Hepatocyte (in vitro differentiated cells): ENCODE results near the gene C20orf204. TPM values are rescaled to one million over a fixed set of nuclear protein-coding genes. Genes with fewer than 3 reads are reported as not detected.

Experiments used
- DNase-seq: peaks from one replicate; pipeline ENCODE4 v3.0.0-alpha.2; 2016; ENCODE audit warnings: low spot score
- H2AFZ ChIP-seq: fragments of 200-600 bp; sonication (generic); 2 replicates; pipeline ENCODE4 v1.6.0; 2016; ENCODE audit warnings: antibody characterized with exemption, mild to moderate bottlenecking
- H3K27ac ChIP-seq: fragments of 200-600 bp; sonication (generic); 2 replicates; pipeline ENCODE4 v1.5.1; 2016; ENCODE audit warnings: mild to moderate bottlenecking
- H3K27me3 ChIP-seq: fragments of 200-600 bp; sonication (generic); 2 replicates; pipeline ENCODE4 v1.6.1; 2016
- H3K36me3 ChIP-seq: fragments of 200-600 bp; sonication (generic); replicated peaks from 2 replicates; pipeline ENCODE4 v1.5.1; 2016; ENCODE audit warnings: low read depth; ENCODE audit not compliant: insufficient read depth
- H3K4me1 ChIP-seq: fragments of 200-600 bp; sonication (generic); 2 replicates; pipeline ENCODE4 v1.5.1; 2016; ENCODE audit warnings: mild to moderate bottlenecking, moderate library complexity; ENCODE audit not compliant: insufficient read depth
- H3K4me2 ChIP-seq: fragments of 200-600 bp; sonication (generic); 2 replicates; pipeline ENCODE4 v1.6.0; 2016
- H3K4me3 ChIP-seq: fragments of 200-600 bp; sonication (generic); 2 replicates; pipeline ENCODE4 v1.5.1; 2016; ENCODE audit warnings: mild to moderate bottlenecking
- H3K79me2 ChIP-seq: fragments of 200-600 bp; sonication (generic); 2 replicates; pipeline ENCODE4 v1.6.0; 2017; ENCODE audit warnings: mild to moderate bottlenecking
- H3K9me2 ChIP-seq: fragments of 200-600 bp; sonication (generic); replicated peaks from 2 replicates; pipeline ENCODE4 v1.6.0; 2017; ENCODE audit warnings: mild to moderate bottlenecking; ENCODE audit not compliant: insufficient read depth
- H3K9me3 ChIP-seq: fragments of 200-600 bp; sonication (generic); 2 replicates; pipeline ENCODE4 v1.5.1; 2016; ENCODE audit warnings: low read depth, mild to moderate bottlenecking
- H4K20me1 ChIP-seq: fragments of 200-600 bp; sonication (generic); 2 replicates; pipeline ENCODE4 v1.6.0; 2016; ENCODE audit warnings: mild to moderate bottlenecking; ENCODE audit not compliant: insufficient read depth, poor library complexity, severe bottlenecking
- CTCF ChIP-seq: fragments of 200-600 bp; sonication (generic); IDR thresholded peaks from 2 replicates; pipeline ENCODE4 v1.5.1; 2016; ENCODE audit warnings: antibody characterized with exemption, mild to moderate bottlenecking; ENCODE audit not compliant: poor library complexity
- EZH2 ChIP-seq: fragments of 200-600 bp; sonication (generic); IDR thresholded peaks from 2 replicates; pipeline ENCODE4 v1.6.1; 2016; ENCODE audit warnings: antibody characterized with exemption, mild to moderate bottlenecking, borderline replicate concordance
- EZH2phosphoT487 ChIP-seq: fragments of 200-600 bp; sonication (generic); IDR thresholded peaks from one replicate; pipeline ENCODE4 v1.6.1; 2018; ENCODE audit warnings: antibody characterized with exemption, mild to moderate bottlenecking, low read depth, moderate library complexity; ENCODE audit not compliant: unreplicated experiment, severe bottlenecking
- WGBS: methylation state at CpG from one replicate; pipeline ENCODE4 v1.1.6; 2016; ENCODE audit warnings: low lambda C conversion rate; ENCODE audit errors: missing lambda C conversion rate; 5-methylcytosine and 5-hydroxymethylcytosine counted together
- polyA plus RNA-seq: library from polyadenylated mRNA; unstranded; fragments of >200 nt; fragmentation: Nextera tagmentation; extraction: Ambion mirVana; gene quantifications from 2 replicates; pipeline ENCODE4 v1.2.1, GENCODE V29; 2016
- total RNA-seq: library from RNA; depleted of rRNA; stranded (reverse); fragments of >200 nt; gene quantifications from 2 replicates; pipeline ENCODE4 v1.2.3, GENCODE V29; 2014

C20orf204 gene
- total and polyA plus RNA-seq, 2 experiments from 2014 or later = 0.57 to 1.7 TPM

DNA sequence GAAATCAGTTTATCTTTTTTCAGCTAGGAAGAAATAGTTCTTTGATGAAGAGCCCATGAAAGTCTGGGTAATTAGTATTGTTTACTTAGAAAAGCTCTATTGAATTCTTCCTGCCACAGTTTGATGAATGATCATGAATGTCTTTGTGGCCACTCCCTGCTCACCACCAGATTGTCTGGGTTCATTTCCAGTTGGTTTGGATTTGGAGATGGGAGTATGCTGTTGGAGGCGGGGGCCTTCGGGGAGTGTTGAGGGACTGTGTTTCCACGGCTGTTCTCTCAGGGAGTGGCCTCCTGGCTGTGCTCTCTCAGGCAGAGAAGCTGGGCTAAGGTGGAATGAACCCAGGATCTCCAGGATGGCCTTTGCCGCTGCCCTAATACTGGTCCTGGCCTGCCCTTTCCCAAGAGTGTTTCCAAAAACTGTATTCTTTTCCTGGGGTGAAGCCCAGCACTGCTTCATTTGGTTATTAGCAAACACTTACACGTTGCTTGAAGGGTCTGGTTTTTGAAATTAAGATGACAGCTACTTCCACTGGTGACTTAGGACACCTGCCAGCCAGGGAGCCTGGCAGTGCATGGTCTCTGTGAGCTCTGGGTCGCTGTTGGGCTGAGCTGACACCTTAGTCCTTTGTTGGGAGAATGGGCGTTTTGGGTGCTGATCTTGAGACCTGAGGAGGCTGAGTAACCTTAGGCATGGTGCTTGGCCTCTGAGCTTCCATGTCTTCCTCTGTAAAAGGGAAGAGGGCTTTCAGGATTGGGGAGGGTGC, 31.8 kb upstream of the C20orf204 start:
- no peak for TF ChIP-seq EZH2phosphoT487
- Histone ChIP-seq H2AFZ (no peak overlapping the region), H3K4me2 (no peak overlapping the region), H3K27me3 (no peaks in the 10 kb centered on the region), H3K4me1 (no peaks in the 10 kb centered on the region), H3K9me2 (no peaks in the 10 kb centered on the region), H3K9me3 (peaks cover 3% of the 10 kb centered on the region), H3K4me3 (no peak overlapping the region), H3K79me2 (peaks cover 7% of the 10 kb centered on the region), H4K20me1 (peaks cover 13% of the 10 kb centered on the region), H3K36me3 (peaks cover 3% of the 10 kb centered on the region), H3K27ac (no peak overlapping the region)
- 74% methylated on average over 7 of the region's 7 CpGs for WGBS
- no peak for DNase-seq

- Histone ChIP-seq H3K36me3 (peaks cover 3% of the 10 kb centered on the region), H3K4me2 (no peak overlapping the region), H3K9me3 (peaks cover 3% of the 10 kb centered on the region), H3K4me3 (no peak overlapping the region), H2AFZ (no peak overlapping the region), H3K27ac (no peak overlapping the region), H4K20me1 (peaks cover 13% of the 10 kb centered on the region), H3K9me2 (no peaks in the 10 kb centered on the region), H3K27me3 (no peaks in the 10 kb centered on the region), H3K79me2 (peaks cover 7% of the 10 kb centered on the region), H3K4me1 (no peaks in the 10 kb centered on the region)
- WGBS = 93% methylated on average over 6 of the region's 6 CpGs
- DNase-seq = no peak
- TF ChIP-seq EZH2 (no peak), CTCF (no peak), EZH2phosphoT487 (no peak)
These were observed 30.6 kb upstream of the C20orf204 start for GRCh38 chr20:64005394-64005793.

GRCh38 chr20:64006490-64006889, 29.5 kb upstream of the C20orf204 start:
- H3K27ac ChIP-seq = no peak overlapping the region
- H2AFZ ChIP-seq = no peak overlapping the region
- H3K4me1 ChIP-seq = no peaks in the 10 kb centered on the region
- H3K27me3 ChIP-seq = no peaks in the 10 kb centered on the region
- 95% methylated on average over 10 of the region's 10 CpGs for WGBS
- peaks cover 7% of the 10 kb centered on the region for H3K79me2 ChIP-seq
- peaks cover 3% of the 10 kb centered on the region for H3K36me3 ChIP-seq
- H3K9me2 ChIP-seq = no peaks in the 10 kb centered on the region
- no peak overlapping the region for H3K4me2 ChIP-seq
- TF ChIP-seq EZH2phosphoT487 (no peak), EZH2 (no peak), CTCF (no peak)
- no peak overlapping the region for H3K4me3 ChIP-seq
- DNase-seq = no peak
- peaks cover 3% of the 10 kb centered on the region for H3K9me3 ChIP-seq
- peaks cover 13% of the 10 kb centered on the region for H4K20me1 ChIP-seq

- Histone ChIP-seq H2AFZ (no peak overlapping the region), H3K79me2 (peaks cover 7% of the 10 kb centered on the region), H4K20me1 (peaks cover 13% of the 10 kb centered on the region), H3K36me3 (peaks cover 3% of the 10 kb centered on the region), H3K9me3 (peaks cover 3% of the 10 kb centered on the region), H3K4me2 (no peak overlapping the region), H3K27ac (no peak overlapping the region), H3K27me3 (no peaks in the 10 kb centered on the region), H3K4me1 (no peaks in the 10 kb centered on the region), H3K9me2 (no peaks in the 10 kb centered on the region), H3K4me3 (no peak overlapping the region)
- DNase-seq = no peak
- no peak for TF ChIP-seq EZH2
- TF ChIP-seq EZH2phosphoT487 = no peak
- no peak for TF ChIP-seq CTCF
- WGBS = 98% methylated on average over 3 of the region's 3 CpGs
These were observed 29.1 kb upstream of the C20orf204 start for GRCh38 chr20:64006902-64007301.
